K562 (cell line): Measurements from ENCODE around the gene ALK. TPM values are rescaled to one million over a fixed set of nuclear protein-coding genes. Genes with fewer than 3 reads are reported as not detected.

Experiments
- CREB3 ChIP-seq: fragments of 450-650 bp; conservative IDR thresholded peaks from 2 replicates; pipeline ENCODE4 v1.6.1; 2016; ENCODE audit warnings: missing genetic modification characterization, low read depth, mild to moderate bottlenecking, missing compliant biosample characterization, moderate library complexity
- CREBBP ChIP-seq: IDR thresholded peaks from one replicate; pipeline ENCODE4 v1.6.1; 2012; ENCODE audit warnings: low read depth, mild to moderate bottlenecking, control low read depth, inconsistent platforms, low read length
- CXXC5 ChIP-seq: fragments of 250-450 bp; sonication (Bioruptor Pico); IDR thresholded peaks from 2 replicates; pipeline ENCODE4 v1.8.0; 2022; ENCODE audit warnings: inconsistent platforms, mild to moderate bottlenecking, moderate library complexity
- MTA2 ChIP-seq: fragments of 450-650 bp; IDR thresholded peaks from 2 replicates; pipeline ENCODE4 v1.6.1; 2016; ENCODE audit warnings: low read depth
- MTF1 ChIP-seq: fragments of 250-450 bp; sonication (Bioruptor Pico); IDR thresholded peaks from 2 replicates; pipeline ENCODE4 v1.9.0; 2021; ENCODE audit warnings: moderate library complexity, mild to moderate bottlenecking, inconsistent platforms, borderline replicate concordance
- polyA plus RNA-seq, 8 experiments: library from polyadenylated mRNA; depleted of rRNA in 4 of 8; stranded (reverse) in 5 of 8; unstranded in 3 of 8; fragments of >200 nt; fragmentation: Nextera tagmentation in 2 of 8; fragmentation: Illumina TruSeq in 1 of 8; extraction: Ambion mirVana in 2 of 8; extraction: Trizol in 1 of 8; gene quantifications; 2 replicates each; pipeline versions ENCODE4 v1.2.1 to v1.2.3, GENCODE V29; 2011 to 2014; ENCODE audit warnings: inconsistent platforms in 1 of 8, missing spikeins in 1 of 8
- total RNA-seq, 7 experiments: library from RNA; depleted of rRNA in 6 of 7; stranded (reverse); fragments of >200 nt in 6 of 7; fragmentation: Illumina TruSeq in 2 of 7; extraction: Trizol in 2 of 7; gene quantifications; 2 replicates each; pipeline versions ENCODE4 v1.2.1 to v1.2.3, GENCODE V29; 2011 to 2021; ENCODE audit warnings: low replicate concordance in 1 of 7
- TF ChIP-seq, protein P1 (sequence below), 2 experiments: fragments of 450-650 bp; IDR thresholded peaks; 2 replicates each; pipeline ENCODE4 v1.6.1; 2016; ENCODE audit warnings: mild to moderate bottlenecking in 2 of 2, borderline replicate concordance in 1 of 2, low read depth in 1 of 2, moderate library complexity in 1 of 2

The ALK gene
- total and polyA plus RNA-seq, 9 of the 15 experiments (the other 6 are each of a cell fraction or from before 2014, with no cell fraction given): not detected

- no peak for TF ChIP-seq CREB3 (tag)
- no peak for TF ChIP-seq CXXC5 (CRISPR knock-in tag)
- no peak for TF ChIP-seq CREBBP
- TF ChIP-seq MTA2: no peak
- TF ChIP-seq, protein P1, sequence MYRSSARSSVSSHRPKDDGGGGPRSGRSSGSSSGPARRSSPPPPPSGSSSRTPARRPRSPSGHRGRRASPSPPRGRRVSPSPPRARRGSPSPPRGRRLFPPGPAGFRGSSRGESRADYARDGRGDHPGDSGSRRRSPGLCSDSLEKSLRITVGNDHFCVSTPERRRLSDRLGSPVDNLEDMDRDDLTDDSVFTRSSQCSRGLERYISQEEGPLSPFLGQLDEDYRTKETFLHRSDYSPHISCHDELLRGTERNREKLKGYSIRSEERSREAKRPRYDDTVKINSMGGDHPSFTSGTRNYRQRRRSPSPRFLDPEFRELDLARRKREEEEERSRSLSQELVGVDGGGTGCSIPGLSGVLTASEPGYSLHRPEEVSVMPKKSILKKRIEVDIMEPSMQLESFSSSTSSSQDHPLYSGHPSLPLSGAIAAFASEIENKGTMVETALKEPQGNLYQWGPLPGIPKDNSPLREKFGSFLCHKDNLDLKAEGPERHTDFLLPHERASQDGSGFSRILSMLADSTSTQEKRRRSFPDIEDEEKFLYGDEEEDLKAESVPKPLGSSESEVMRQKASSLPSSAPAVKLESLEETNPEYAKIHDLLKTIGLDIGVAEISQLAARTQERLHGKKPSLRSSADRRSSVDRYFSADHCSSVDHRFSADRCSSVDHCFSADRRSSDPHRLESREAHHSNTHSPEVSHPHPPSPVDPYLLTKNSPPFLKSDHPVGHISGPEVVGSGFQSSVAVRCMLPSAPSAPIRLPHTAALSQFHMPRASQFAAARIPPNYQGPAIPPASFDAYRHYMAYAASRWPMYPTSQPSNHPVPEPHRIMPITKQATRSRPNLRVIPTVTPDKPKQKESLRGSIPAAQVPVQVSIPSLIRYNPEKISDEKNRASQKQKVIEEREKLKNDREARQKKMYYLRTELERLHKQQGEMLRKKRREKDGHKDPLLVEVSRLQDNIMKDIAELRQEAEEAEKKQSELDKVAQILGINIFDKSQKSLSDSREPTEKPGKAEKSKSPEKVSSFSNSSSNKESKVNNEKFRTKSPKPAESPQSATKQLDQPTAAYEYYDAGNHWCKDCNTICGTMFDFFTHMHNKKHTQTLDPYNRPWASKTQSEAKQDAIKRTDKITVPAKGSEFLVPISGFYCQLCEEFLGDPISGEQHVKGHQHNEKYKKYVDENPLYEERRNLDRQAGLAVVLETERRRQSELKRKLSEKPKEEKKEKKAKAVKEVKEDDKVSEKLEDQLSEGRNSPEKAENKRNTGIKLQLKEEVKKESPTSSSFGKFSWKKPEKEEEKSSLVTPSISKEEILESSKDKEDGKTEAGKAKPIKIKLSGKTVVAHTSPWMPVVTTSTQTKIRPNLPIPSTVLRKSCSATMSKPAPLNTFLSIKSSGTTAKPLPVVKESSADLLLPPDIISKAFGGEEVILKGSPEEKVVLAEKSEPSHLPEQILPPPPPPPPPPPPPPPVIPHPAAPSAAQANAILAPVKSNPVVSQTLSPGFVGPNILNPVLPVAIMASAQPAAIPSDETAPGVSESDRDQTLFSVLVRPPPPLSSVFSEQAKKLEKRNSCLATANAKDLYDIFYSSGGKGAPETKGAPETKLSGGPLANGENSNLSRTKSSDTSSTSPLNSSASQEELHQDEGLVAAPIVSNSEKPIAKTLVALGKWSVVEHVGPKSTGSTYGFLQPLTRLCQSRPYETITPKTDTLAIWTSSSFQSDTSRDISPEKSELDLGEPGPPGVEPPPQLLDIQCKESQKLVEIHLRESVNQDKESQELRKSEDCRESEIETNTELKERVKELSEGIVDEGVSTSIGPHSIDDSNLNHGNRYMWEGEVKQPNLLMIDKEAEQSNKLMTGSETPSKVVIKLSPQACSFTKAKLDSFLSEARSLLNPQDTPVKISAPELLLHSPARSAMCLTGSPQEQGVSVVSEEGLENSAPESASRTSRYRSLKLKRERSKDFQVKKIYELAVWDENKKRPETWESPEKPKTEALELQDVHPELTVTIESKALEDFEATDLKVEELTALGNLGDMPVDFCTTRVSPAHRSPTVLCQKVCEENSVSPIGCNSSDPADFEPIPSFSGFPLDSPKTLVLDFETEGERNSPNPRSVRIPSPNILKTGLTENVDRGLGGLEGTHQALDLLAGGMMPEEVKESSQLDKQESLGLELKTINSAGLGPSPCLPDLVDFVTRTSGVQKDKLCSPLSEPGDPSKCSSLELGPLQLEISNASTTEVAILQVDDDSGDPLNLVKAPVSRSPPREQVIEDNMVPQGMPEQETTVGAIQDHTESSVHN (IDR thresholded peaks at IDR 0.05; ENCODE audit: borderline replicate concordance in 1 of 2, low read depth in 1 of 2): no peak
- TF ChIP-seq MTF1 (CRISPR knock-in tag): no peak
Observed at GRCh38 chr2:29535188-29535587, 386.2 kb downstream of the ALK start (continued).
